GM23338 (cell line): ENCODE results near the gene SPRING1. TPM values are rescaled to one million over a fixed set of nuclear protein-coding genes. Genes with fewer than 3 reads are reported as not detected.

Source experiments
- ATAC-seq: fragments of 200-7000 bp; cut with Tn5 transposase; 3 replicates; pipeline ENCODE4 v1.9.1; 2020
- DNase-seq: peaks from one replicate; pipeline ENCODE4 v3.0.0-alpha.2; 2015; ENCODE audit warnings: low spot score
- H2AFZ ChIP-seq: fragments of 200-600 bp; sonication (generic); 2 replicates; pipeline ENCODE4 v1.8.0; 2016; ENCODE audit warnings: antibody characterized with exemption, mild to moderate bottlenecking, moderate library complexity
- H3F3A ChIP-seq: fragments of 200-600 bp; sonication (generic); replicated peaks from 2 replicates; pipeline ENCODE4 v1.8.0; 2017; ENCODE audit warnings: antibody characterized with exemption, mixed run types, low read depth
- H3K27ac ChIP-seq: fragments of 200-600 bp; sonication (generic); 2 replicates; pipeline ENCODE4 v1.6.1; 2016; ENCODE audit warnings: low read depth
- H3K27me3 ChIP-seq: fragments of 200-600 bp; sonication (generic); 2 replicates; pipeline ENCODE4 v1.8.0; 2016; ENCODE audit warnings: mild to moderate bottlenecking, mixed run types, moderate library complexity; ENCODE audit not compliant: insufficient read depth
- H3K36me3 ChIP-seq: fragments of 200-600 bp; sonication (generic); 2 replicates; pipeline ENCODE4 v1.8.0; 2016; ENCODE audit warnings: mild to moderate bottlenecking; ENCODE audit not compliant: insufficient read depth
- H3K4me1 ChIP-seq: fragments of 200-600 bp; sonication (generic); 2 replicates; pipeline ENCODE4 v1.8.0; 2016; ENCODE audit warnings: mild to moderate bottlenecking, moderate library complexity; ENCODE audit not compliant: insufficient read depth
- H3K4me2 ChIP-seq: fragments of 200-600 bp; sonication (generic); 2 replicates; pipeline ENCODE4 v1.7.1; 2017; ENCODE audit warnings: mixed run types
- H3K4me3 ChIP-seq: fragments of 200-600 bp; sonication (generic); 2 replicates; pipeline ENCODE4 v1.6.1; 2016; ENCODE audit warnings: mixed run types
- H3K79me2 ChIP-seq: fragments of 200-600 bp; sonication (generic); replicated peaks from 2 replicates; pipeline ENCODE4 v1.8.0; 2017; ENCODE audit warnings: mild to moderate bottlenecking; ENCODE audit not compliant: insufficient read depth
- H3K9me2 ChIP-seq: fragments of 200-600 bp; sonication (generic); 2 replicates; pipeline ENCODE4 v1.8.0; 2017; ENCODE audit not compliant: insufficient read depth
- H4K20me1 ChIP-seq: fragments of 200-600 bp; sonication (generic); replicated peaks from 2 replicates; pipeline ENCODE4 v1.8.0; 2017; ENCODE audit warnings: mild to moderate bottlenecking; ENCODE audit not compliant: insufficient read depth
- H3K27ac Mint-ChIP-seq: 2 replicates; pipeline ENCODE4 v1.8.0; 2020; ENCODE audit warnings: inconsistent platforms, mild to moderate bottlenecking, moderate library complexity, mixed read lengths
- H3K27me3 Mint-ChIP-seq: 3 replicates; pipeline ENCODE4 v1.8.0; 2022; ENCODE audit warnings: low read depth, mild to moderate bottlenecking, moderate library complexity, mixed read lengths, inconsistent platforms; ENCODE audit not compliant: insufficient read depth, poor library complexity
- H3K36me3 Mint-ChIP-seq: 3 replicates; pipeline ENCODE4 v1.8.0; 2021; ENCODE audit warnings: low read depth, mild to moderate bottlenecking, inconsistent platforms, moderate library complexity, mixed read lengths
- H3K4me1 Mint-ChIP-seq: 3 replicates; pipeline ENCODE4 v1.8.0; 2020; ENCODE audit warnings: mild to moderate bottlenecking, inconsistent platforms, mixed read lengths
- H3K4me3 Mint-ChIP-seq: 3 replicates; pipeline ENCODE4 v1.8.0; 2021; ENCODE audit warnings: moderate library complexity, mild to moderate bottlenecking, inconsistent platforms, mixed read lengths
- H3K9me3 Mint-ChIP-seq: 3 replicates; pipeline ENCODE4 v1.8.0; 2020; ENCODE audit warnings: moderate library complexity, mild to moderate bottlenecking, inconsistent platforms, mixed read lengths
- CREB1 ChIP-seq: fragments of 250-450 bp; sonication (Bioruptor Pico); IDR thresholded peaks from 2 replicates; pipeline ENCODE4 v1.5.0; 2020; ENCODE audit warnings: low read depth, mild to moderate bottlenecking, moderate library complexity
- EZH2 ChIP-seq: fragments of 200-600 bp; sonication (generic); IDR thresholded peaks from one replicate; pipeline ENCODE4 v1.8.0; 2017; ENCODE audit warnings: antibody characterized with exemption, mild to moderate bottlenecking, low read depth; ENCODE audit not compliant: unreplicated experiment
- EZH2phosphoT487 ChIP-seq: fragments of 200-600 bp; sonication (generic); IDR thresholded peaks from one replicate; pipeline ENCODE4 v1.8.1; 2018; ENCODE audit warnings: antibody characterized with exemption; ENCODE audit not compliant: unreplicated experiment
- JUNB ChIP-seq: IDR thresholded peaks from one replicate; pipeline ENCODE4 v1.6.1; 2016; ENCODE audit warnings: antibody characterized with exemption; ENCODE audit not compliant: unreplicated experiment
- NANOG ChIP-seq: IDR thresholded peaks from 2 replicates; pipeline ENCODE4 v1.6.1; 2016; ENCODE audit warnings: antibody characterized with exemption, borderline replicate concordance
- POLR2AphosphoS5 ChIP-seq: IDR thresholded peaks from 2 replicates; pipeline ENCODE4 v1.6.1; 2016; ENCODE audit warnings: antibody characterized with exemption, low read depth
- STAT1 ChIP-seq: IDR thresholded peaks from one replicate; pipeline ENCODE4 v1.6.1; 2016; ENCODE audit warnings: antibody characterized with exemption; ENCODE audit not compliant: unreplicated experiment
- ZNF114 ChIP-seq: fragments of 250-450 bp; sonication (Bioruptor Pico); IDR thresholded peaks from 2 replicates; pipeline ENCODE4 v1.5.0; 2020; ENCODE audit warnings: mild to moderate bottlenecking, moderate library complexity
- ZNF331 ChIP-seq: fragments of 250-450 bp; sonication (Bioruptor Pico); IDR thresholded peaks from 2 replicates; pipeline ENCODE4 v1.5.0; 2020; ENCODE audit warnings: low read depth, mild to moderate bottlenecking, moderate library complexity
- polyA plus RNA-seq: library from polyadenylated mRNA; unstranded; fragments of >200 nt; fragmentation: Nextera tagmentation; extraction: Ambion mirVana; gene quantifications from 2 replicates; pipeline ENCODE4 v1.2.1, GENCODE V29; 2016
- total RNA-seq: library from RNA; depleted of rRNA; stranded (reverse); fragments of >200 nt; shearing (Covaris generic); gene quantifications from 2 replicates; pipeline ENCODE4 v1.2.3, GENCODE V29; 2014
- TF ChIP-seq, protein P1 (sequence below): IDR thresholded peaks from one replicate; pipeline ENCODE4 v1.6.1; 2018; ENCODE audit warnings: antibody characterized with exemption; ENCODE audit not compliant: unreplicated experiment
- TF ChIP-seq, protein P2 (sequence below): fragments of 250-450 bp; sonication (Bioruptor Pico); IDR thresholded peaks from 2 replicates; pipeline ENCODE4 v1.5.0; 2020; ENCODE audit warnings: mild to moderate bottlenecking, moderate library complexity
- TF ChIP-seq, protein P3 (sequence below): IDR thresholded peaks from 2 replicates; pipeline ENCODE4 v1.6.1; 2016; ENCODE audit warnings: antibody characterized with exemption
- TF ChIP-seq, protein P4 (sequence below), 2 experiments: fragments of 200-600 bp in 1 of 2; sonication (generic) in 1 of 2; conservative IDR thresholded peaks; 2 replicates each; pipeline versions ENCODE4 v1.5.1 to v1.6.1; 2016 to 2017; ENCODE audit warnings: antibody characterized with exemption in 2 of 2, low read depth in 2 of 2, mild to moderate bottlenecking in 2 of 2, moderate library complexity in 1 of 2

SPRING1 gene
- total and polyA plus RNA-seq, 2 experiments from 2014 or later: 8.2 to 57.1 TPM

DNA sequence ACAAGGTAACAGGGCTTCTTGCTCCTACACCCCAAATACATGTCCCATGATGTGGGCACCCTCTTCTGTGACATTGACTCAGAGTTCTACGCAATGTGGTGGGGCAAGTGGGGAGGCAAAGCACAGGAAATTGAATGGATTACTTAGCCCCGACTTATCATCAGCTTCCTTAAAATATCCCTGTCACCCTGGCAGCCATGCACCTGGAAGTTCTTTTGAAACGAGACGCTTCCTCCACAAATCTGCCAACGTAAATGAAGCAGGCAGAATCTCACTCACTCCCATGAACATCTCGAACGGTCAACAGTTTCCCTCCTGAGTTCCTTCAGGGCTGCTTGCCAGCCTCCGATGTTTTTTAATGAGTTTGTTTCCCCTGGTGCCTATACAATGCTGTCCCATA is 33.8 kb upstream of the SPRING1 start:
- Histone ChIP-seq H3F3A (no peaks in the 10 kb centered on the region), H3K4me3 (no peak overlapping the region), H3K27ac (no peak overlapping the region), H2AFZ (no peak overlapping the region), H3K4me1 (no peaks in the 10 kb centered on the region), H3K9me2 (no peaks in the 10 kb centered on the region), H3K27me3 (no peaks in the 10 kb centered on the region), H4K20me1 (0 out of 2 replicates have a peak, but pooled peaks cover under 1% of the 10 kb centered on the region), H3K36me3 (no peaks in the 10 kb centered on the region), H3K79me2 (no peaks in the 10 kb centered on the region), H3K4me2 (no peak overlapping the region)
- H3K4me1 Mint-ChIP-seq: no peaks in the 10 kb centered on the region
- H3K4me3 Mint-ChIP-seq: no peak overlapping the region
- no peak for ATAC-seq
- TF ChIP-seq POLR2AphosphoS5: no peak
- TF ChIP-seq, protein P1, sequence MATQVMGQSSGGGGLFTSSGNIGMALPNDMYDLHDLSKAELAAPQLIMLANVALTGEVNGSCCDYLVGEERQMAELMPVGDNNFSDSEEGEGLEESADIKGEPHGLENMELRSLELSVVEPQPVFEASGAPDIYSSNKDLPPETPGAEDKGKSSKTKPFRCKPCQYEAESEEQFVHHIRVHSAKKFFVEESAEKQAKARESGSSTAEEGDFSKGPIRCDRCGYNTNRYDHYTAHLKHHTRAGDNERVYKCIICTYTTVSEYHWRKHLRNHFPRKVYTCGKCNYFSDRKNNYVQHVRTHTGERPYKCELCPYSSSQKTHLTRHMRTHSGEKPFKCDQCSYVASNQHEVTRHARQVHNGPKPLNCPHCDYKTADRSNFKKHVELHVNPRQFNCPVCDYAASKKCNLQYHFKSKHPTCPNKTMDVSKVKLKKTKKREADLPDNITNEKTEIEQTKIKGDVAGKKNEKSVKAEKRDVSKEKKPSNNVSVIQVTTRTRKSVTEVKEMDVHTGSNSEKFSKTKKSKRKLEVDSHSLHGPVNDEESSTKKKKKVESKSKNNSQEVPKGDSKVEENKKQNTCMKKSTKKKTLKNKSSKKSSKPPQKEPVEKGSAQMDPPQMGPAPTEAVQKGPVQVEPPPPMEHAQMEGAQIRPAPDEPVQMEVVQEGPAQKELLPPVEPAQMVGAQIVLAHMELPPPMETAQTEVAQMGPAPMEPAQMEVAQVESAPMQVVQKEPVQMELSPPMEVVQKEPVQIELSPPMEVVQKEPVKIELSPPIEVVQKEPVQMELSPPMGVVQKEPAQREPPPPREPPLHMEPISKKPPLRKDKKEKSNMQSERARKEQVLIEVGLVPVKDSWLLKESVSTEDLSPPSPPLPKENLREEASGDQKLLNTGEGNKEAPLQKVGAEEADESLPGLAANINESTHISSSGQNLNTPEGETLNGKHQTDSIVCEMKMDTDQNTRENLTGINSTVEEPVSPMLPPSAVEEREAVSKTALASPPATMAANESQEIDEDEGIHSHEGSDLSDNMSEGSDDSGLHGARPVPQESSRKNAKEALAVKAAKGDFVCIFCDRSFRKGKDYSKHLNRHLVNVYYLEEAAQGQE: no peak
- TF ChIP-seq, protein P2, sequence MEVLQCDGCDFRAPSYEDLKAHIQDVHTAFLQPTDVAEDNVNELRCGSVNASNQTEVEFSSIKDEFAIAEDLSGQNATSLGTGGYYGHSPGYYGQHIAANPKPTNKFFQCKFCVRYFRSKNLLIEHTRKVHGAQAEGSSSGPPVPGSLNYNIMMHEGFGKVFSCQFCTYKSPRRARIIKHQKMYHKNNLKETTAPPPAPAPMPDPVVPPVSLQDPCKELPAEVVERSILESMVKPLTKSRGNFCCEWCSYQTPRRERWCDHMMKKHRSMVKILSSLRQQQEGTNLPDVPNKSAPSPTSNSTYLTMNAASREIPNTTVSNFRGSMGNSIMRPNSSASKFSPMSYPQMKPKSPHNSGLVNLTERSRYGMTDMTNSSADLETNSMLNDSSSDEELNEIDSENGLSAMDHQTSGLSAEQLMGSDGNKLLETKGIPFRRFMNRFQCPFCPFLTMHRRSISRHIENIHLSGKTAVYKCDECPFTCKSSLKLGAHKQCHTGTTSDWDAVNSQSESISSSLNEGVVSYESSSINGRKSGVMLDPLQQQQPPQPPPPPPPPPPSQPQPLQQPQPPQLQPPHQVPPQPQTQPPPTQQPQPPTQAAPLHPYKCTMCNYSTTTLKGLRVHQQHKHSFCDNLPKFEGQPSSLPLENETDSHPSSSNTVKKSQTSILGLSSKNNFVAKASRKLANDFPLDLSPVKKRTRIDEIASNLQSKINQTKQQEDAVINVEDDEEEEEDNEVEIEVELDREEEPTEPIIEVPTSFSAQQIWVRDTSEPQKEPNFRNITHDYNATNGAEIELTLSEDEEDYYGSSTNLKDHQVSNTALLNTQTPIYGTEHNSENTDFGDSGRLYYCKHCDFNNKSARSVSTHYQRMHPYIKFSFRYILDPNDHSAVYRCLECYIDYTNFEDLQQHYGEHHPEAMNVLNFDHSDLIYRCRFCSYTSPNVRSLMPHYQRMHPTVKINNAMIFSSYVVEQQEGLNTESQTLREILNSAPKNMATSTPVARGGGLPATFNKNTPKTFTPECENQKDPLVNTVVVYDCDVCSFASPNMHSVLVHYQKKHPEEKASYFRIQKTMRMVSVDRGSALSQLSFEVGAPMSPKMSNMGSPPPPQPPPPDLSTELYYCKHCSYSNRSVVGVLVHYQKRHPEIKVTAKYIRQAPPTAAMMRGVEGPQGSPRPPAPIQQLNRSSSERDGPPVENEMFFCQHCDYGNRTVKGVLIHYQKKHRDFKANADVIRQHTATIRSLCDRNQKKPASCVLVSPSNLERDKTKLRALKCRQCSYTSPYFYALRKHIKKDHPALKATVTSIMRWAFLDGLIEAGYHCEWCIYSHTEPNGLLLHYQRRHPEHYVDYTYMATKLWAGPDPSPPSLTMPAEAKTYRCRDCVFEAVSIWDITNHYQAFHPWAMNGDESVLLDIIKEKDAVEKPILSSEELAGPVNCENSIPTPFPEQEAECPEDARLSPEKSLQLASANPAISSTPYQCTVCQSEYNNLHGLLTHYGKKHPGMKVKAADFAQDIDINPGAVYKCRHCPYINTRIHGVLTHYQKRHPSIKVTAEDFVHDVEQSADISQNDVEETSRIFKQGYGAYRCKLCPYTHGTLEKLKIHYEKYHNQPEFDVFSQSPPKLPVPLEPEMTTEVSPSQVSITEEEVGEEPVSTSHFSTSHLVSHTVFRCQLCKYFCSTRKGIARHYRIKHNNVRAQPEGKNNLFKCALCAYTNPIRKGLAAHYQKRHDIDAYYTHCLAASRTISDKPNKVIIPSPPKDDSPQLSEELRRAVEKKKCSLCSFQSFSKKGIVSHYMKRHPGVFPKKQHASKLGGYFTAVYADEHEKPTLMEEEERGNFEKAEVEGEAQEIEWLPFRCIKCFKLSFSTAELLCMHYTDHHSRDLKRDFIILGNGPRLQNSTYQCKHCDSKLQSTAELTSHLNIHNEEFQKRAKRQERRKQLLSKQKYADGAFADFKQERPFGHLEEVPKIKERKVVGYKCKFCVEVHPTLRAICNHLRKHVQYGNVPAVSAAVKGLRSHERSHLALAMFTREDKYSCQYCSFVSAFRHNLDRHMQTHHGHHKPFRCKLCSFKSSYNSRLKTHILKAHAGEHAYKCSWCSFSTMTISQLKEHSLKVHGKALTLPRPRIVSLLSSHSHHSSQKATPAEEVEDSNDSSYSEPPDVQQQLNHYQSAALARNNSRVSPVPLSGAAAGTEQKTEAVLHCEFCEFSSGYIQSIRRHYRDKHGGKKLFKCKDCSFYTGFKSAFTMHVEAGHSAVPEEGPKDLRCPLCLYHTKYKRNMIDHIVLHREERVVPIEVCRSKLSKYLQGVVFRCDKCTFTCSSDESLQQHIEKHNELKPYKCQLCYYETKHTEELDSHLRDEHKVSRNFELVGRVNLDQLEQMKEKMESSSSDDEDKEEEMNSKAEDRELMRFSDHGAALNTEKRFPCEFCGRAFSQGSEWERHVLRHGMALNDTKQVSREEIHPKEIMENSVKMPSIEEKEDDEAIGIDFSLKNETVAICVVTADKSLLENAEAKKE: no peak
- no peak for TF ChIP-seq JUNB
- no peak for TF ChIP-seq ZNF114 (CRISPR knock-in tag)
- TF ChIP-seq, protein P3, sequence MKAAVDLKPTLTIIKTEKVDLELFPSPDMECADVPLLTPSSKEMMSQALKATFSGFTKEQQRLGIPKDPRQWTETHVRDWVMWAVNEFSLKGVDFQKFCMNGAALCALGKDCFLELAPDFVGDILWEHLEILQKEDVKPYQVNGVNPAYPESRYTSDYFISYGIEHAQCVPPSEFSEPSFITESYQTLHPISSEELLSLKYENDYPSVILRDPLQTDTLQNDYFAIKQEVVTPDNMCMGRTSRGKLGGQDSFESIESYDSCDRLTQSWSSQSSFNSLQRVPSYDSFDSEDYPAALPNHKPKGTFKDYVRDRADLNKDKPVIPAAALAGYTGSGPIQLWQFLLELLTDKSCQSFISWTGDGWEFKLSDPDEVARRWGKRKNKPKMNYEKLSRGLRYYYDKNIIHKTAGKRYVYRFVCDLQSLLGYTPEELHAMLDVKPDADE: no peak
- TF ChIP-seq, protein P4, sequence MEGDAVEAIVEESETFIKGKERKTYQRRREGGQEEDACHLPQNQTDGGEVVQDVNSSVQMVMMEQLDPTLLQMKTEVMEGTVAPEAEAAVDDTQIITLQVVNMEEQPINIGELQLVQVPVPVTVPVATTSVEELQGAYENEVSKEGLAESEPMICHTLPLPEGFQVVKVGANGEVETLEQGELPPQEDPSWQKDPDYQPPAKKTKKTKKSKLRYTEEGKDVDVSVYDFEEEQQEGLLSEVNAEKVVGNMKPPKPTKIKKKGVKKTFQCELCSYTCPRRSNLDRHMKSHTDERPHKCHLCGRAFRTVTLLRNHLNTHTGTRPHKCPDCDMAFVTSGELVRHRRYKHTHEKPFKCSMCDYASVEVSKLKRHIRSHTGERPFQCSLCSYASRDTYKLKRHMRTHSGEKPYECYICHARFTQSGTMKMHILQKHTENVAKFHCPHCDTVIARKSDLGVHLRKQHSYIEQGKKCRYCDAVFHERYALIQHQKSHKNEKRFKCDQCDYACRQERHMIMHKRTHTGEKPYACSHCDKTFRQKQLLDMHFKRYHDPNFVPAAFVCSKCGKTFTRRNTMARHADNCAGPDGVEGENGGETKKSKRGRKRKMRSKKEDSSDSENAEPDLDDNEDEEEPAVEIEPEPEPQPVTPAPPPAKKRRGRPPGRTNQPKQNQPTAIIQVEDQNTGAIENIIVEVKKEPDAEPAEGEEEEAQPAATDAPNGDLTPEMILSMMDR (conservative IDR thresholded peaks at IDR 0.05; ENCODE audit: low read depth in 2 of 2): no peak
- no peak for TF ChIP-seq CREB1
- no peak for TF ChIP-seq STAT1
- no peak for TF ChIP-seq EZH2phosphoT487
- no peak for TF ChIP-seq NANOG
- TF ChIP-seq ZNF331 (CRISPR knock-in tag): no peak
- TF ChIP-seq EZH2: no peak
- peaks cover 26% of the 10 kb centered on the region; the same call in 2 of the 3 replicates for H3K36me3 Mint-ChIP-seq
- no peak overlapping the region for H3K27ac Mint-ChIP-seq
- no peak for DNase-seq
- H3K9me3 Mint-ChIP-seq: no peaks in the 10 kb centered on the region; the same call in 2 of the 3 replicates
- H3K27me3 Mint-ChIP-seq: peaks cover 1% of the 10 kb centered on the region
